ENCODE results near the gene L3MBTL4.
"Not testable (repeated sequence)": the region's sequence is repeated elsewhere in the genome, so short reads cannot be mapped to it uniquely, and the experiment has no call there.

L3MBTL4 gene

DNA sequence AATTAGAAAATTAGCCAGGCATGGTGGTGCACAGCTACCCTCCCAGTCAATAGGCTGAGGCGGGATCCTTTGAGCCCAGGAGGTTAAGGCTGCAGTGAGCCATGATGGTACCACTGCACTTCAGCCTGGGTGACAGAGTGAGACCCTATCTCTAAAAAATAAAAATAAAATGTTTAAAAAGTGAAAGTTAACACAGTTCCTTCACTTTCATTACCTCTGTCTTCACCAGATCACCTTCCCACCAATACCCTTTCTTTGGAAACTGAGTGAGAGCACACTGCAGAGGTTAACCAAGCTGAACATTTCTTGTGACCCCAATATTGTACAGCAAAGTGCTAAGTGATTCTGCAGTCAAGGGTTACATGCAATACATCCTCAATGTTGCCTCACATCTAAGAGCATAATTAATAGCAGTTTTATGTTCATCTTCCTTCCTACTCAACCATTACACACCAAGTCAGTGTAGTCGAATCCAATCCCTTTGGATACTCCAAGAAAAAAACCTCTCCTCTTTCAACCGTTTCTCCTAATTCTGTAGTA is 1.7 kb downstream of the L3MBTL4 start:
- no peaks in the 10 kb centered on the region for H3K36me3 ChIP-seq (ENCODE audit: control insufficient read depth, insufficient read depth, low read length)
- WGBS (ENCODE audit: extremely low coverage, insufficient coverage, low lambda C conversion rate), result no CpG with 5 or more reads among the region's 3 CpGs
- no peak overlapping the region for H3K9ac ChIP-seq (ENCODE audit: low read length)
- H3K4ac ChIP-seq (ENCODE audit: low read depth, low read length), result no peak overlapping the region
- H2AK5ac ChIP-seq (ENCODE audit: low read length), result no peak overlapping the region
- H3K18ac ChIP-seq (ENCODE audit: low read length), result no peak overlapping the region
- no peaks in the 10 kb centered on the region for H3K4me1 ChIP-seq (ENCODE audit: control insufficient read depth, low read depth, low read length)
- H3K27me3 ChIP-seq (ENCODE audit: insufficient read depth, low read length, poor library complexity), result no peaks in the 10 kb centered on the region
- no peak overlapping the region for H2BK120ac ChIP-seq (ENCODE audit: low read depth, low read length)
- H3K79me1 ChIP-seq (ENCODE audit: low read length), result no peaks in the 10 kb centered on the region
- no peak overlapping the region for H3K4me2 ChIP-seq (ENCODE audit: low read length)
- H4K5ac ChIP-seq (ENCODE audit: low read length), result no peak overlapping the region
- no peak for DNase-seq
- no peak overlapping the region for H2BK5ac ChIP-seq (ENCODE audit: low read length)
- H3K27ac ChIP-seq (ENCODE audit: low read depth, low read length), result no peak overlapping the region
- H3K4me3 ChIP-seq (ENCODE audit: low read length), result no peak overlapping the region
- H2BK15ac ChIP-seq (replicated peaks; ENCODE audit: low read depth), result no peak overlapping the region
- no peak overlapping the region for H3K56ac ChIP-seq (ENCODE audit: low read length)
- H3K23ac ChIP-seq (ENCODE audit: low read length), result no peak overlapping the region
- no peak overlapping the region for H4K8ac ChIP-seq (ENCODE audit: low read depth, low read length)
- H3K79me2 ChIP-seq (ENCODE audit: control insufficient read depth, insufficient read depth, low read length), result no peaks in the 10 kb centered on the region

DNA sequence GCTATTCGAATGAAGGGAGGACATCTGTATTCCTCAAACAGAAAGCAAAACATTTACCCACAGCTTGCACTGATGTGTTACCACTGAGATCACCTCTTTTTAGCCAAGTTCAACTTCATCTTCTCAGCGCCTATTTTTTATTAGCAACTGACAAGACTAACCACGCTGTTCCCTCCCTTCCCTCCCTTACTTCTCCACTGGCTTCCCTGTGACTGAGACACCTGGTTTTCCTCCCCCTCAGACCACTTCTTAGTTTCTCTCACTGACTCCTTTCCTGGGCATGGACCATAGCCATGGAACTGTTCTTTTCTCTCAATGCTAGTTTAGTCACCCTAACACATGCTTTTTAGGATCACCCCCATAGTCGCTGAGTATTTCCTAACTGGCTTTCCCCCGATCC is 3.3 kb downstream of the L3MBTL4 start:
- no peaks in the 10 kb centered on the region for H3K79me1 ChIP-seq (ENCODE audit: low read length)
- no peak overlapping the region for H4K8ac ChIP-seq (ENCODE audit: low read depth, low read length)
- no peaks in the 10 kb centered on the region for H3K79me2 ChIP-seq (ENCODE audit: control insufficient read depth, insufficient read depth, low read length)
- no peak overlapping the region for H3K4me2 ChIP-seq (ENCODE audit: low read length)
- H2BK15ac ChIP-seq (replicated peaks; ENCODE audit: low read depth), result no peak overlapping the region
- no peak overlapping the region for H3K9ac ChIP-seq (ENCODE audit: low read length)
- no peak overlapping the region for H3K23ac ChIP-seq (ENCODE audit: low read length)
- H3K4me3 ChIP-seq (ENCODE audit: low read length), result no peak overlapping the region
- H4K5ac ChIP-seq (ENCODE audit: low read length), result no peak overlapping the region
- H3K36me3 ChIP-seq (ENCODE audit: control insufficient read depth, insufficient read depth, low read length), result no peaks in the 10 kb centered on the region
- no peak overlapping the region for H3K18ac ChIP-seq (ENCODE audit: low read length)
- WGBS (ENCODE audit: extremely low coverage, insufficient coverage, low lambda C conversion rate), result no CpG with 5 or more reads among the region's 5 CpGs
- H2BK120ac ChIP-seq (ENCODE audit: low read depth, low read length), result no peak overlapping the region
- no peak overlapping the region for H2AK5ac ChIP-seq (ENCODE audit: low read length)
- H3K27me3 ChIP-seq (ENCODE audit: insufficient read depth, low read length, poor library complexity), result no peaks in the 10 kb centered on the region
- no peak overlapping the region for H3K4ac ChIP-seq (ENCODE audit: low read depth, low read length)
- no peak for DNase-seq
- no peak overlapping the region for H3K56ac ChIP-seq (ENCODE audit: low read length)
- peaks cover 1% of the 10 kb centered on the region for H3K4me1 ChIP-seq (ENCODE audit: control insufficient read depth, low read depth, low read length)
- H2BK5ac ChIP-seq (ENCODE audit: low read length), result no peak overlapping the region
- no peak overlapping the region for H3K27ac ChIP-seq (ENCODE audit: low read depth, low read length)

DNA sequence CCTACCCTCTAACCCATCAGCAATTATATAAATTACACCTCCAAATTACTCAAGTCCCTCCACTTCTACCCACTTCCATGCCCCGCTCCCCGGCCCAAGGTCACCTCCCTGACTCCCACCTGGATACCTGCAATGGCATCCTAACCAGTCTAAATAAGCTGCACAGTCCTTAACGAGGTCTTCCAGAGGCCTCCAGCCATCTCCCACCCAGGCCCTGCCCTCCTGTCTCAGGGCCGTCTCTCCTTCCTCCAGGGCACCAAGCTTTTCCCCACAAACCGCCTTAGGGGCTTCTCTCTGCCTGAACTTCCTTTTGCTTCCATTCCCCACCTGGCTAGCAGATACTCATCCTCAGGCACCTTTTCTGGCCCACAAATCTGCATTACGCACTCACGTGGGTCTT is 4.8 kb downstream of the L3MBTL4 start:
- no peak overlapping the region for H2AK5ac ChIP-seq (ENCODE audit: low read length)
- no peak overlapping the region for H3K23ac ChIP-seq (ENCODE audit: low read length)
- no peak overlapping the region for H3K27ac ChIP-seq (ENCODE audit: low read depth, low read length)
- H3K36me3 ChIP-seq (ENCODE audit: control insufficient read depth, insufficient read depth, low read length), result no peaks in the 10 kb centered on the region
- no peaks in the 10 kb centered on the region for H3K79me1 ChIP-seq (ENCODE audit: low read length)
- H3K79me2 ChIP-seq (ENCODE audit: control insufficient read depth, insufficient read depth, low read length), result no peaks in the 10 kb centered on the region
- no peak overlapping the region for H3K56ac ChIP-seq (ENCODE audit: low read length)
- no peak overlapping the region for H3K4ac ChIP-seq (ENCODE audit: low read depth, low read length)
- no CpG with 5 or more reads among the region's 7 CpGs for WGBS (ENCODE audit: extremely low coverage, insufficient coverage, low lambda C conversion rate)
- no peak overlapping the region for H3K18ac ChIP-seq (ENCODE audit: low read length)
- no peak overlapping the region for H2BK120ac ChIP-seq (ENCODE audit: low read depth, low read length)
- H3K4me2 ChIP-seq (ENCODE audit: low read length), result no peak overlapping the region
- no peaks in the 10 kb centered on the region for H3K27me3 ChIP-seq (ENCODE audit: insufficient read depth, low read length, poor library complexity)
- H4K8ac ChIP-seq (ENCODE audit: low read depth, low read length), result no peak overlapping the region
- H4K5ac ChIP-seq (ENCODE audit: low read length), result no peak overlapping the region
- no peak for DNase-seq
- no peak overlapping the region for H3K9ac ChIP-seq (ENCODE audit: low read length)
- no peak overlapping the region for H3K4me3 ChIP-seq (ENCODE audit: low read length)
- H2BK15ac ChIP-seq (replicated peaks; ENCODE audit: low read depth), result no peak overlapping the region
- peaks cover 3% of the 10 kb centered on the region for H3K4me1 ChIP-seq (ENCODE audit: control insufficient read depth, low read depth, low read length)
- no peak overlapping the region for H2BK5ac ChIP-seq (ENCODE audit: low read length)

DNA sequence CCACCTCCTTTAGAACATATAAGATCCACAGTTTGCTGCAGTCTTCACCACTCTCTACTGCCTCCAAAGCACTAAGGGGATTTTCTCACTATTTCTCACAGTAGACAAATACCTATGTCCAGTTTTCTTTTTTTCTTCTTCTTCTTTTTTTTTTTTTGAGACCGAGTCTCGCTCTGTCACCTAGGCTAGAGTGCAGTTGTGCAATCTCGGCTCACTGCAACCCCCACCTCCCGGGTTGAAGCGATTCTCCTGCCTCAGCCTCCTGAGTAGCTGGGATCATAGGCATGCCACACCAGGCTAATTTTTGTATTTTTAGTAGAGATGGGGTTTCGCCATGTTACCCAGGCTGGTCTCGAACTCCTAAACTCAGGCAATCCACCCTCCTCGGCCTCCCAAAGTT is 6.2 kb downstream of the L3MBTL4 start:
- not testable (repeated sequence) for H3K23ac ChIP-seq (ENCODE audit: low read length); H3K4me1 ChIP-seq (ENCODE audit: control insufficient read depth, low read depth, low read length); H3K18ac ChIP-seq (ENCODE audit: low read length); H3K56ac ChIP-seq (ENCODE audit: low read length); DNase-seq; H2BK120ac ChIP-seq (ENCODE audit: low read depth, low read length); H2BK5ac ChIP-seq (ENCODE audit: low read length); H3K79me1 ChIP-seq (ENCODE audit: low read length); H2BK15ac ChIP-seq (replicated peaks; ENCODE audit: low read depth); H3K9ac ChIP-seq (ENCODE audit: low read length); H3K4ac ChIP-seq (ENCODE audit: low read depth, low read length); H3K27me3 ChIP-seq (ENCODE audit: insufficient read depth, low read length, poor library complexity); H3K4me3 ChIP-seq (ENCODE audit: low read length); H4K5ac ChIP-seq (ENCODE audit: low read length); H4K8ac ChIP-seq (ENCODE audit: low read depth, low read length); H3K79me2 ChIP-seq (ENCODE audit: control insufficient read depth, insufficient read depth, low read length); H3K4me2 ChIP-seq (ENCODE audit: low read length); H3K27ac ChIP-seq (ENCODE audit: low read depth, low read length); H2AK5ac ChIP-seq (ENCODE audit: low read length); H3K36me3 ChIP-seq (ENCODE audit: control insufficient read depth, insufficient read depth, low read length)
- no CpG with 5 or more reads among the region's 8 CpGs for WGBS (ENCODE audit: extremely low coverage, insufficient coverage, low lambda C conversion rate)

DNA sequence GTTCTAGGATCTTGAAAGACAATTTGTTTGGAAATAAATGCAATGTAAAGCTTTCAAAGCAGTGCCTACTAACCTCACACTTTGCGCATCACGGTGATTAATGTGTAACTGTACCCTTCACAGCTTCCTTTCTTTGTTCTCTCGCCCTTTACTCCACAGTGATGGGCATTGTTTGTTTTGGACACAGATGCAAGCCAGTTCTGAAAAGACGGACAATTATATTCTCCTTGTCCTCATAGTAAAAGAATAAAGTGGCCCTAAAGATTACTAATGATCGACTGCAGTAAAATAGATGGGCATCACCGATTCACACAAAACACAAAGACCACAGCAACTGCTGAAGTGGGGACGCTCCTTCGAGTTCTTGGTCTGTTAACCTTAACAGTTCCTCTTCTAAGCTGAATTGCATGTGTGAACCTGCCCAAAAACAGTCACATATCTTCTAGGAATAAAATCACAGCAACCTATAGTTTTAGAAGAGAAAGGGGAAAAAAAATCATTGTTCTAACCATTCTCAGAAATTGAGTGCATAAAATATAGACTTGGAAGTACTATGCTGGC is 7.7 kb downstream of the L3MBTL4 start:
- H3K79me1 ChIP-seq (ENCODE audit: low read length), result no peaks in the 10 kb centered on the region
- no peak overlapping the region for H3K23ac ChIP-seq (ENCODE audit: low read length)
- WGBS (ENCODE audit: extremely low coverage, insufficient coverage, low lambda C conversion rate), result no CpG with 5 or more reads among the region's 8 CpGs
- DNase-seq, result no peak
- no peak overlapping the region for H2AK5ac ChIP-seq (ENCODE audit: low read length)
- no peak overlapping the region for H4K5ac ChIP-seq (ENCODE audit: low read length)
- no peak overlapping the region for H2BK15ac ChIP-seq (replicated peaks; ENCODE audit: low read depth)
- no peaks in the 10 kb centered on the region for H3K36me3 ChIP-seq (ENCODE audit: control insufficient read depth, insufficient read depth, low read length)
- H3K18ac ChIP-seq (ENCODE audit: low read length), result no peak overlapping the region
- no peak overlapping the region for H2BK120ac ChIP-seq (ENCODE audit: low read depth, low read length)
- H3K4me3 ChIP-seq (ENCODE audit: low read length), result no peak overlapping the region
- H3K27ac ChIP-seq (ENCODE audit: low read depth, low read length), result no peak overlapping the region
- H3K27me3 ChIP-seq (ENCODE audit: insufficient read depth, low read length, poor library complexity), result no peaks in the 10 kb centered on the region
- H2BK5ac ChIP-seq (ENCODE audit: low read length), result no peak overlapping the region
- H3K79me2 ChIP-seq (ENCODE audit: control insufficient read depth, insufficient read depth, low read length), result no peaks in the 10 kb centered on the region
- no peak overlapping the region for H3K56ac ChIP-seq (ENCODE audit: low read length)
- no peak overlapping the region for H3K9ac ChIP-seq (ENCODE audit: low read length)
- no peak overlapping the region for H3K4ac ChIP-seq (ENCODE audit: low read depth, low read length)
- H3K4me2 ChIP-seq (ENCODE audit: low read length), result no peak overlapping the region
- peaks cover 3% of the 10 kb centered on the region for H3K4me1 ChIP-seq (ENCODE audit: control insufficient read depth, low read depth, low read length)
- H4K8ac ChIP-seq (ENCODE audit: low read depth, low read length), result no peak overlapping the region

Measured in mesendoderm (in vitro differentiated cells).